A549 treated with CpdA at 1 μM for 4 hours (cell line): ENCODE results near the gene OPRM1. TPM values are rescaled to one million over a fixed set of nuclear protein-coding genes. Genes with fewer than 3 reads are reported as not detected.

Experiments used
- total RNA-seq: library from RNA; stranded (reverse); fragments of 200-300 nt; extraction: Qiagen RNA extraction; gene quantifications from 5 replicates; pipeline ENCODE4 v1.2.3, GENCODE V29; 2022; ENCODE audit warnings: low read depth

Gene OPRM1
- not detected in 5 replicates for total RNA-seq

GRCh38 chr6:154039231-154039842 lies at the start of gene OPRM1:
OPRM1 (plus strand) TSS chr6:154039240; CDS start chr6:154039545, 305 bp downstream.

